ENCODE results near the gene ETV3. TPM values are rescaled to one million over a fixed set of nuclear protein-coding genes. Genes with fewer than 3 reads are reported as not detected.

The ETV3 gene
- total RNA-seq, 1 experiment from 2014 or later, result 36.3 TPM

- Histone ChIP-seq H4K91ac (ENCODE audit: insufficient read length, low read depth, low read length) (no peak overlapping the region), H3K14ac (ENCODE audit: insufficient read depth, low read length) (no peak overlapping the region), H3K56ac (ENCODE audit: insufficient read length, low read depth, low read length) (no peak overlapping the region), H3K9ac (ENCODE audit: extremely low read depth, insufficient read length, low read length) (peak overlapping the region; percentile 55), H3T11ph (ENCODE audit: low read length) (no peak overlapping the region), H4K8ac (replicated peaks; ENCODE audit: insufficient read length, low read depth, low read length) (no peak overlapping the region), H3K4me1 (ENCODE audit: insufficient read depth, low read length) (peaks cover 4% of the 10 kb centered on the region; the same call in 1 of the 2 replicates), H3K18ac (ENCODE audit: insufficient read length, low read depth, low read length) (no peak overlapping the region), H2BK120ac (ENCODE audit: low read depth, low read length, poor library complexity, severe bottlenecking) (no peak overlapping the region), H2BK5ac (ENCODE audit: insufficient read length, low read length) (no peak overlapping the region), H4K20me1 (ENCODE audit: control insufficient read depth, insufficient read depth, insufficient read length) (no peaks in the 10 kb centered on the region), H3K4ac (ENCODE audit: low read depth, low read length) (no peak overlapping the region), H2BK15ac (ENCODE audit: low read depth, low read length) (no peak overlapping the region), H3K23me2 (ENCODE audit: insufficient read length, low read depth, low read length, poor library complexity, severe bottlenecking) (peaks cover 13% of the 10 kb centered on the region), H3K4me2 (ENCODE audit: insufficient read depth, insufficient read length, low read length) (peak overlapping the region; percentile 91), H2BK12ac (ENCODE audit: insufficient read length, low read depth, low read length) (no peak overlapping the region), H2AFZ (ENCODE audit: low read length) (no peak overlapping the region), H3K27ac (ENCODE audit: insufficient read length, low read depth, low read length) (no peak overlapping the region), H2BK20ac (ENCODE audit: low read depth, low read length, poor library complexity, severe bottlenecking) (no peak overlapping the region), H4K5ac (ENCODE audit: insufficient read length, low read depth, low read length) (no peak overlapping the region), H2AK5ac (ENCODE audit: insufficient read length, low read length) (no peak overlapping the region), H3K27me3 (ENCODE audit: insufficient read depth, low read length) (peaks cover 3% of the 10 kb centered on the region; the same call in 1 of the 2 replicates), H3K79me2 (ENCODE audit: insufficient read depth, low read length) (peaks cover 10% of the 10 kb centered on the region; the same call in 1 of the 2 replicates), H3K9me3 (ENCODE audit: control insufficient read depth, low read depth, low read length) (no peaks in the 10 kb centered on the region), H3K23ac (ENCODE audit: insufficient read length, low read depth, low read length) (no peak overlapping the region), H3K79me1 (ENCODE audit: insufficient read depth, low read depth, low read length, poor library complexity, severe bottlenecking) (peaks cover 10% of the 10 kb centered on the region)
- Mint-ChIP-seq H3K4me3 (peak overlapping the region; percentile 94 to 95), H3K27me3 (ENCODE audit: low read depth) (no peaks in the 10 kb centered on the region), H3K36me3 (ENCODE audit: insufficient read depth in 1 of 3, low read depth in 3 of 3) (peaks cover 28 to 44% (median 43%) of the 10 kb centered on the region in 3 experiments; a peak in 6 of 7 replicates), H3K9me3 (no peaks in the 10 kb centered on the region), H3K27ac (peak overlapping the region; percentile 30 to 95 (median 93); a peak in 3 of 7 replicates), H3K4me1 (peaks cover 46% of the 10 kb centered on the region in 2 experiments)
- DNase-seq, result no peak
- TF ChIP-seq, protein P1, sequence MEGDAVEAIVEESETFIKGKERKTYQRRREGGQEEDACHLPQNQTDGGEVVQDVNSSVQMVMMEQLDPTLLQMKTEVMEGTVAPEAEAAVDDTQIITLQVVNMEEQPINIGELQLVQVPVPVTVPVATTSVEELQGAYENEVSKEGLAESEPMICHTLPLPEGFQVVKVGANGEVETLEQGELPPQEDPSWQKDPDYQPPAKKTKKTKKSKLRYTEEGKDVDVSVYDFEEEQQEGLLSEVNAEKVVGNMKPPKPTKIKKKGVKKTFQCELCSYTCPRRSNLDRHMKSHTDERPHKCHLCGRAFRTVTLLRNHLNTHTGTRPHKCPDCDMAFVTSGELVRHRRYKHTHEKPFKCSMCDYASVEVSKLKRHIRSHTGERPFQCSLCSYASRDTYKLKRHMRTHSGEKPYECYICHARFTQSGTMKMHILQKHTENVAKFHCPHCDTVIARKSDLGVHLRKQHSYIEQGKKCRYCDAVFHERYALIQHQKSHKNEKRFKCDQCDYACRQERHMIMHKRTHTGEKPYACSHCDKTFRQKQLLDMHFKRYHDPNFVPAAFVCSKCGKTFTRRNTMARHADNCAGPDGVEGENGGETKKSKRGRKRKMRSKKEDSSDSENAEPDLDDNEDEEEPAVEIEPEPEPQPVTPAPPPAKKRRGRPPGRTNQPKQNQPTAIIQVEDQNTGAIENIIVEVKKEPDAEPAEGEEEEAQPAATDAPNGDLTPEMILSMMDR (conservative IDR thresholded peaks at IDR 0.05), result no peak
- no CpG with 5 or more reads among the region's 4 CpGs for WGBS (ENCODE audit: extremely low coverage, insufficient read length, low lambda C conversion rate)
Observed at GRCh38 chr1:157137046-157137407, 1.2 kb downstream of the ETV3 start.
